Stimulated activated CD4-positive, alpha-beta T cell treated with anti-CD3 and anti-CD28 coated beads, TNF-alpha, amount 100 ng/mL, for 4 hours (primary cell): Measurements from ENCODE around the gene ARMH4.
A peak's percentile ranks its signal among the peaks of the same experiment; 100 is the strongest.
"Not testable (repeated sequence)": the region's sequence is repeated elsewhere in the genome, so short reads cannot be mapped to it uniquely, and the experiment has no call there.

ENCODE experiments used
- DNase-seq, 3 experiments: peaks; one replicate each; pipeline ENCODE4 v3.0.0-alpha.2; 2020; ENCODE audit warnings: low read depth in 3 of 3

ARMH4 gene

DNA sequence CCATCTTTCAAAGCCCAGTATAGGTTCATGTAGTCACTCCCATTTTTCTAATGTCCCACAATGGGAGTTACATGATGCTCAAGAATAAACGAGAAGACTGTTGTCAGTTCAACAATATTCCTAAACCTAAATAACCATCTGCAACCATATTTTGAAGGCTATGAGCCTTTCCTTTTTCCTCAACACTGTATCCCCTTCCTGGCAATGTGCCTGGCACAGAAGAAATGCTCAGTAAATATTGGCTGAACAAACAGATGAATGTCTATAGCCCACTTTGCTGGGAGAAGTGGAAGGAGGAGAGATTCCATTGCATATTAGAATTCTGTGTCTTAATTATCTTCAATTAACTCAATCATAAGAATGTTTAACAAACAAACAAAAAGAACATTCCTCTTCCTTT, 6.1 kb downstream of the ARMH4 start:
- DNase-seq, result no peak

GRCh38 chr14:58143106-58143505, 8.9 kb downstream of the ARMH4 start:
- no peak for DNase-seq

DNA sequence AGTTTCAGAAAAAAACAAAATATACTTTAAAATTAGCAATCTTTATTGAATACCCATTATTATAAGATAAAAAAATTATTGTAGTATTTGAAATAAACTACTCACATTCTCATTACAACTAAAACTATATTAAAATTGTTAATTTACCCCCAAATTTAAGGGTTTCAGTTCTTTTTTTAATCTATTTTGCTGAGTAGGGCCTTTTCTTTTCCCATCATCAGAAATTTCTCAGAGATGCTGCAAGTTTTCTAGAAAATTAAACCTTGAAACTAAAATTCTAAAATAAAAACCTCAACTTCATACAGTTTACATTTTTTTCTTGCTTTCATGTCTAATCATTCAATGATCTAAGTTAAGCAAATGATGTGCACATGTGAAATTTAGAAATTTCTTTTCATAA, 10.1 kb downstream of the ARMH4 start:
- DNase-seq, result no peak

GRCh38 chr14:58138714-58139482, 13.1 kb downstream of the ARMH4 start:
- DNase-seq, result no peak

DNA sequence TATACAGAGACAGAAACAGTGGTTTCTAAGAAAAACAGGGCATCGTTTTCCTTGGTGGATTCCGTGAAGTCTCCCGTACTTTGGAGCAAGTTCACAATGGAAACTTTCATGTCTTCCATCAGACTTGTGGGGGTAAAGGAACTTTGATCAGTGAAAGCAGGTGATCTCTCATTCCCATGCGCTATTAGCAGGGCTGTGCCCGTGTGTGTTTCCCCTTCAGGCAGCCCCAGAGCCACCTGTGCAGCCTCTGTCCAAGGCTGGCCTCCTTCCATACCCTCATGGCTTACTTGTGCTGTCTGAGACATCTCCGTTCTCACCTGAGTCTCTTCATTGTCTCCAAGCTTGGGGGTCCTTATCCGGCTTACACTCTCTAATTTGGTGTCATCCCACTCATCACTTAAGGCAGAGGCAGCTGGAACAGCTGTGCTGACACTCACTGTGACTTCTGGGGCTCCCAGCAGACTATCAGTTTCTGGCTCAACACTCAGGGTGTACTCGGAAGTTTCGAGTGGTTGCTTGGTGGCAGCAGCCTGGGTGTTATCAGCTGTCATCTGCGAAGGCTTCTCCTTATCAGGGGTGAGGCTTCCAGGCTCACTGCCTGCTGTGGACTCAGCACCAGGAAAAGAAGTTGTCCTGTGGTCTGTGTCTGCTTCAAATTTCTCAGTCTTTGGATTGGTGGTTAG, 13.8 kb downstream of the ARMH4 start:
- no peak for DNase-seq

DNA sequence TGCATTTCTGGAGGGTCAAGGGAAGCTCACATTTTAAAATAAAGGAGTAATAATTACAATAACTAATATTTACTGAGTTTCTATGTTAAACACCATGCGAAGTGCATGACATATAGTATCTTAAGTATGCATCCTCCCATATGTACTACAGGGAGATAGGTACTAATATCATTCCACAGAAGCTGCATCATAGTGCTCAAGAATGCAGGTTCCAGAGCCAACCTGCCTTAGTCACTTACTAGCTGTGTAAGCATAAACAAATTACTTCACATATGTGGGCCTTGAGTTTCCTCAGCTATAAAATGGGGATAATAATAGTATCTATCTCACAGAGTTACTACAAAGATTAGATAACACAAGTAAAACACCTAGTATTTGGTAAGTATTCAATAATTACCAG, 18.3 kb downstream of the ARMH4 start:
- no peak for DNase-seq

GRCh38 chr14:58131386-58131785, 20.6 kb downstream of the ARMH4 start:
- DNase-seq, result no peak

DNA sequence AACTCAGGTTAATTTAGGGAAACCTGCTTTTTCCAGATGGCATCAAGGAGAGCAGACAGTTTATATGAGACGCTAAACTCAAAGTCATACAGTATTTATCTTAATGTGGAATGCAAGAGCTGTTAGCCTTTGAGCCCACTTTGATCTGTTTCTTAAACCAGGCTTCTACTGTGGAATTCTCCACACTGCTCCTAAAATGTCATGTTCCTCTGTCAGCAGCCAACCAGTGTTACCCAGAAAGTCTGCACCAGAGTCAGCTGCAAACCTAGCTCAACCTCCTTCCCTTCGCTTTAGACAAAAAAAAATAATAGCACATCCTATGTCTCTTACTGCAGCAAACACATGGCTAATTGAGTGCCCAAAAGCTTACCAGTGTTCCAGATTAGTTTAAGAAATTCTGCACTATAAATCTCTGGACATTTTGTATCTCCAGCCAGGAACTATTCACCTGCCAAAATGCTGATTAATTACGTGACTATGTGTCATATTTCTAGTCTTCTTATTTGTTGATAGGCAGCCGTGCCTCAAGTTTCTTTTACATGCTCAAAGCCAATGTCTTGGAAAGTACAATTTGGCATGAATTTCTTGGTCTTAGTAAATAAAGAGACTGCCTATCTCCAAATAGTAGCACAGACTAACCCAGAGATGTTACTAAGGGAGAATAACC, 21.8 kb downstream of the ARMH4 start:
- no peak for DNase-seq

DNA sequence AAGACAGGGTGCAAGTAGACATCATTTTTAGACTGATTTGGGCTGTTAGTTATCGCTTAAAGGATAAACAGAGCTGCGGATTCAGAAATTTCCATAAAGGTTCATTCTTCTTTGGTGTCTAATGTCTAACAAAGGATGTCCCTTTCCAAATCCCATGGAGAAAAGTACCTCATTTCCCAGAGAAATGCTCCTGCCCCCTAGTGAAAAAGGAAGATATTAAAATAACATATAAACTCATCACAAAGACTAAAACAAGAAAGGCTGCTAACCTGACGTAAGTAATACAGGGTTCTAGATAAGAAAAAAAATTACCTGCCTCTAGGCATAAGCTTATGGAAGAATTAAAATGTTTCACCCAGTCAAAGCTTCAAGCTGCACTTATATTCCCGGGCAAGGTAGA, 22.8 kb downstream of the ARMH4 start:
- DNase-seq, result no peak

GRCh38 chr14:58128416-58128815, 23.6 kb downstream of the ARMH4 start:
- DNase-seq, result no peak

DNA sequence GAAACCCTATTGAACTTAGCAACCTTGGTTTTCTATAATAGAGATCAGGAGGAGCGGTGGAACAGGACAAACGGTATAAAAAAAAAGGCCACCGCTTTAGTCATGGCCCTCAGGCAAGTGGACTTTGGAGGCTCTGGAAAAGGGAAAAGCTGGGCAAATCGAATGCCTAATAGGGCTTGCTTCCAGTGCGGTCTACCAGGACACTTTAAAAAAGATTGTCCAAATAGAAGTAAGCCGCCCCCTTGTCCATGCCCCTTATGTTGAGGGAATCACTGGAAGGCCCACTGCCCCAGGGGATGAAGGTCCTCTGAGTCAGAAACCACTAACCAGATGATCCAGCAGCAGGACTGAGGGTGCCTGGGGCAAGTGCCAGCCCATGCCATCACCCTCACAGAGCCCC, 29.5 kb downstream of the ARMH4 start:
- DNase-seq, result not testable (repeated sequence)

- no peak for DNase-seq
Measured at GRCh38 chr14:58121530-58122186, 30.4 kb downstream of the ARMH4 start.

- DNase-seq, result no peak
Measured at GRCh38 chr14:58119381-58119780, 32.6 kb downstream of the ARMH4 start.

DNA sequence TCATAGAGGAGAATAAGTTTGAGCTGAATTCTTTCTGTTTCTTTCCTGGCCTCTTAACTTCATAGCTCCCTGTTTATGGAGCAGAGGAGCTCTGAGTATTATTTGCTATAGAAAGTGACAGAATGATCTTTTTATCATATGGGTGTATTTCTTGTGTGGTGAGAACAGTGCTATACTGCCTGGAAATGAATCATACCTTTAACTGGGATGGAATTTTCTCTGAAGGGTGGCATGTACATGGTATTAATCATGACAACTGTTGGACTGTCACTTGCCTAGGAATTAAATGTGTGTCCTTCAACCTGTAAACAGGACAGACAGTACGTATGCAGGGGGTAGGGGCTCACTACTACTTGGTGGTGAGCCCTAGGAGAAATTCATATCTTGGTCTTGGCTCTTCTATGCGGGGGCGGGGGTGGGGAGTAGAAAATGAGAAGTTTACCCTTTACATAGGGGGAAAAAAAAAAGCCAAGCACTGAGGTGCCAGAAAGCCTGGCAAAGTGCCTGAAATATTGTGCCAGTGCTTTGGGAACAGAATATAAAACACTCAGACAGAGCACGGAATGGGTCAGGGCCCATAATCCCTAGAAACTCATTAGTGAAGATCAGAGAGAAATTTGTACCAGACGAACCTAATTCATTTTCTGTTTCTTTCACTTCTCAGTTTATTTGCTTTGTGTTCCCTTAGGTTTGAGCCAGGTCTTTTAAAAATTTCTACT, 33.8 kb downstream of the ARMH4 start:
- DNase-seq, result no peak

DNA sequence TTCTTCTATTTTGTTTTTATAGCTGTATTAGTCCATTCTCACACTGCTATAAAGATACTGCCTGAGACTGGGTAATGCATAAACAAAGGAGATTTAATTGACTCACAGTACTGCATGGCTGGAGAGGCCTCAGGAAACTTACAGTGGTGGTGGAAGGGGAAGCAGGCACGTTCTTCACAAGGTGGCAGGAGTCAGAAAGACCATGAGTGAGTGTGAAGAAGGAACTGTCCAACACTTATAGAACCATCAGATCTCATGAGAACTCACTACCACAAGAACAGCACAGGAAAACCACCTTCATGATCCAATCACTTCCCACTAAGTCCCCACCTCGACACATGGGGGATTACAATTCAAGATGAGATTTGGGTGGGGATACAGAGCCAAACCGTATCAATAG, 42.3 kb downstream of the ARMH4 start:
- DNase-seq, result no peak

DNA sequence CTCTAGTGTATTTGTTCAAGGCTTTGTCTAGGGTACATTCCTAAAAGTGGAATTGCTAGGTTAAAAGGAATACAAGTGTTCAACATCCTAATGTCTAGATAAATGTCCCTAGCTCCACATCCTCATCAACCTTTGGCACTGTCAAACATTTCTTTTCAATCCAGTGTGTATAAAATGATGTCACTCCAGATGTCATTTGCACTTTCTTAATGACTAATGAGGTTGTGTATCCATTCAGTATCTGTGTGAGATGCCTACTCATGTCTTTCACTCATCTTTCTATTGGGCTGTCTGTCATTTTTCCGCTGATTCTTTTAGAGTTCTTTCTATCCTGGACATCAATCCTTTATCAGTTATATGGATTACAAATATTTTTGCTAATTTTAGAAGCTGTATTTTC, 43.3 kb downstream of the ARMH4 start:
- DNase-seq, result no peak

DNA sequence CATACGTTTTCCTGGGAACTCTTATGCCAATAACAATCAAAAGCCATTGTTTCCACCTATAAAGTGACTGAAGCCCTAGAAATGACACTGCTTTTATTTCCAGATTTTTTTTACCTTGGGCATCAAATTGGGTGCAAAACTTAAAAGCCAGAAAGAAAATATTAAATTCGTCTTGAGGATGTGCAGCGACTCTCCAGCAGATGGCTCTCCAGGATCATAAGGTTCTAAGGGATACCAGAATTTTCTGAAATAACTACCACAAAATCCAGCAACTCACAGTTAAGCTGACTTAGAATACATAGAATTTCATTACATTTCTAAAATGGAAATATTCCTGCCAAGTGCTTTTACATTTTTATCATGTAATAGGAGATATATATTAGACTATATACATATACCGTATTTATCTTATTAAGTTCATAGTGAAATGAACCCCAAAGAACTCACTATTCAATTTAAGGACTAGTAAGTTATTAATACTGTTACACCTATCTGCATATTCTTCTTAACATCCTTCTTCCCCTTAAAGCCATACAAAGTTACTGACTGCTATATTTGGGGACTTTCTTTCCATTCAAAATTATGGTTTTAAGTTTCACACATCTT, 44.0 kb downstream of the ARMH4 start:
- DNase-seq, result peak in 1 of 3 experiments; percentile 3

DNA sequence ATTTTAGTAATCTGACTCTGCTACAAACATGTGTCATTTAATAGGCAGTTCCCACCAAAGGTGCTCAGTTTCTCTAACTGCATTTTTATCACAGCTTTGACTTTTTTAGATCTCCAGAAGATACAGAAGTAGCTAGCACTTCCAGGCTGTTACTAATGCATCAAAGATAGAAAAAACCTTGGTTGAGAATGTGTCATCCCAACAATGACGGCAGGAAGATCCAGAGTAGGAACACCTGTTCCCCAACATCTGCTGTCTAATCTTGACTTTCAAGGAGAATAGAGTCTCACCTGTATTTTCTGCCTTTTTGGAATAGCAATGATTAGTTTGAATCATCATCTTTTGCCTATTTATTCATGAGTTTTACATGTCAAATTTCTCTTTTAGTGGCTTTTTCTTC, 45.0 kb downstream of the ARMH4 start:
- no peak for DNase-seq

- DNase-seq, result no peak
Measured at GRCh38 chr14:58106446-58106845, 45.6 kb downstream of the ARMH4 start.

GRCh38 chr14:58104808-58105207, 47.2 kb downstream of the ARMH4 start:
- DNase-seq, result no peak

- DNase-seq, result no peak
Measured at GRCh38 chr14:58100735-58101368, 51.2 kb downstream of the ARMH4 start.
